Hepatocyte (in vitro differentiated cells): ENCODE data around the gene CCL24. TPM values are rescaled to one million over a fixed set of nuclear protein-coding genes. Genes with fewer than 3 reads are reported as not detected.

Source experiments
- DNase-seq: peaks from one replicate; pipeline ENCODE4 v3.0.0-alpha.2; 2016; ENCODE audit warnings: low spot score
- H2AFZ ChIP-seq: fragments of 200-600 bp; sonication (generic); 2 replicates; pipeline ENCODE4 v1.6.0; 2016; ENCODE audit warnings: antibody characterized with exemption, mild to moderate bottlenecking
- H3K27ac ChIP-seq: fragments of 200-600 bp; sonication (generic); 2 replicates; pipeline ENCODE4 v1.5.1; 2016; ENCODE audit warnings: mild to moderate bottlenecking
- H3K27me3 ChIP-seq: fragments of 200-600 bp; sonication (generic); 2 replicates; pipeline ENCODE4 v1.6.1; 2016
- H3K36me3 ChIP-seq: fragments of 200-600 bp; sonication (generic); replicated peaks from 2 replicates; pipeline ENCODE4 v1.5.1; 2016; ENCODE audit warnings: low read depth; ENCODE audit not compliant: insufficient read depth
- H3K4me1 ChIP-seq: fragments of 200-600 bp; sonication (generic); 2 replicates; pipeline ENCODE4 v1.5.1; 2016; ENCODE audit warnings: mild to moderate bottlenecking, moderate library complexity; ENCODE audit not compliant: insufficient read depth
- H3K4me2 ChIP-seq: fragments of 200-600 bp; sonication (generic); 2 replicates; pipeline ENCODE4 v1.6.0; 2016
- H3K4me3 ChIP-seq: fragments of 200-600 bp; sonication (generic); 2 replicates; pipeline ENCODE4 v1.5.1; 2016; ENCODE audit warnings: mild to moderate bottlenecking
- H3K79me2 ChIP-seq: fragments of 200-600 bp; sonication (generic); 2 replicates; pipeline ENCODE4 v1.6.0; 2017; ENCODE audit warnings: mild to moderate bottlenecking
- H3K9me2 ChIP-seq: fragments of 200-600 bp; sonication (generic); replicated peaks from 2 replicates; pipeline ENCODE4 v1.6.0; 2017; ENCODE audit warnings: mild to moderate bottlenecking; ENCODE audit not compliant: insufficient read depth
- H3K9me3 ChIP-seq: fragments of 200-600 bp; sonication (generic); 2 replicates; pipeline ENCODE4 v1.5.1; 2016; ENCODE audit warnings: low read depth, mild to moderate bottlenecking
- H4K20me1 ChIP-seq: fragments of 200-600 bp; sonication (generic); 2 replicates; pipeline ENCODE4 v1.6.0; 2016; ENCODE audit warnings: mild to moderate bottlenecking; ENCODE audit not compliant: insufficient read depth, poor library complexity, severe bottlenecking
- EZH2 ChIP-seq: fragments of 200-600 bp; sonication (generic); IDR thresholded peaks from 2 replicates; pipeline ENCODE4 v1.6.1; 2016; ENCODE audit warnings: antibody characterized with exemption, mild to moderate bottlenecking, borderline replicate concordance
- EZH2phosphoT487 ChIP-seq: fragments of 200-600 bp; sonication (generic); IDR thresholded peaks from one replicate; pipeline ENCODE4 v1.6.1; 2018; ENCODE audit warnings: antibody characterized with exemption, mild to moderate bottlenecking, low read depth, moderate library complexity; ENCODE audit not compliant: unreplicated experiment, severe bottlenecking
- WGBS: methylation state at CpG from one replicate; pipeline ENCODE4 v1.1.6; 2016; ENCODE audit warnings: low lambda C conversion rate; ENCODE audit errors: missing lambda C conversion rate; 5-methylcytosine and 5-hydroxymethylcytosine counted together
- polyA plus RNA-seq: library from polyadenylated mRNA; unstranded; fragments of >200 nt; fragmentation: Nextera tagmentation; extraction: Ambion mirVana; gene quantifications from 2 replicates; pipeline ENCODE4 v1.2.1, GENCODE V29; 2016
- total RNA-seq: library from RNA; depleted of rRNA; stranded (reverse); fragments of >200 nt; gene quantifications from 2 replicates; pipeline ENCODE4 v1.2.3, GENCODE V29; 2014
- TF ChIP-seq, protein P1 (sequence below): fragments of 200-600 bp; sonication (generic); IDR thresholded peaks from 2 replicates; pipeline ENCODE4 v1.5.1; 2016; ENCODE audit warnings: antibody characterized with exemption, mild to moderate bottlenecking; ENCODE audit not compliant: poor library complexity

CCL24 gene
- total and polyA plus RNA-seq, 2 experiments from 2014 or later, result not detected

GRCh38 chr7:75807452-75807851 is 6.2 kb downstream of the CCL24 start:
- Histone ChIP-seq H3K36me3 (no peaks in the 10 kb centered on the region), H3K4me1 (no peaks in the 10 kb centered on the region), H3K9me2 (no peaks in the 10 kb centered on the region), H4K20me1 (no peaks in the 10 kb centered on the region), H3K4me2 (no peak overlapping the region), H3K27me3 (no peaks in the 10 kb centered on the region), H3K9me3 (no peaks in the 10 kb centered on the region), H3K4me3 (no peak overlapping the region), H2AFZ (no peak overlapping the region), H3K27ac (no peak overlapping the region), H3K79me2 (no peaks in the 10 kb centered on the region)
- 92% methylated on average over 9 of the region's 9 CpGs for WGBS
- DNase-seq, result no peak
- TF ChIP-seq EZH2 (no peak), EZH2phosphoT487 (no peak)
- TF ChIP-seq, protein P1, sequence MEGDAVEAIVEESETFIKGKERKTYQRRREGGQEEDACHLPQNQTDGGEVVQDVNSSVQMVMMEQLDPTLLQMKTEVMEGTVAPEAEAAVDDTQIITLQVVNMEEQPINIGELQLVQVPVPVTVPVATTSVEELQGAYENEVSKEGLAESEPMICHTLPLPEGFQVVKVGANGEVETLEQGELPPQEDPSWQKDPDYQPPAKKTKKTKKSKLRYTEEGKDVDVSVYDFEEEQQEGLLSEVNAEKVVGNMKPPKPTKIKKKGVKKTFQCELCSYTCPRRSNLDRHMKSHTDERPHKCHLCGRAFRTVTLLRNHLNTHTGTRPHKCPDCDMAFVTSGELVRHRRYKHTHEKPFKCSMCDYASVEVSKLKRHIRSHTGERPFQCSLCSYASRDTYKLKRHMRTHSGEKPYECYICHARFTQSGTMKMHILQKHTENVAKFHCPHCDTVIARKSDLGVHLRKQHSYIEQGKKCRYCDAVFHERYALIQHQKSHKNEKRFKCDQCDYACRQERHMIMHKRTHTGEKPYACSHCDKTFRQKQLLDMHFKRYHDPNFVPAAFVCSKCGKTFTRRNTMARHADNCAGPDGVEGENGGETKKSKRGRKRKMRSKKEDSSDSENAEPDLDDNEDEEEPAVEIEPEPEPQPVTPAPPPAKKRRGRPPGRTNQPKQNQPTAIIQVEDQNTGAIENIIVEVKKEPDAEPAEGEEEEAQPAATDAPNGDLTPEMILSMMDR, result no peak

DNA sequence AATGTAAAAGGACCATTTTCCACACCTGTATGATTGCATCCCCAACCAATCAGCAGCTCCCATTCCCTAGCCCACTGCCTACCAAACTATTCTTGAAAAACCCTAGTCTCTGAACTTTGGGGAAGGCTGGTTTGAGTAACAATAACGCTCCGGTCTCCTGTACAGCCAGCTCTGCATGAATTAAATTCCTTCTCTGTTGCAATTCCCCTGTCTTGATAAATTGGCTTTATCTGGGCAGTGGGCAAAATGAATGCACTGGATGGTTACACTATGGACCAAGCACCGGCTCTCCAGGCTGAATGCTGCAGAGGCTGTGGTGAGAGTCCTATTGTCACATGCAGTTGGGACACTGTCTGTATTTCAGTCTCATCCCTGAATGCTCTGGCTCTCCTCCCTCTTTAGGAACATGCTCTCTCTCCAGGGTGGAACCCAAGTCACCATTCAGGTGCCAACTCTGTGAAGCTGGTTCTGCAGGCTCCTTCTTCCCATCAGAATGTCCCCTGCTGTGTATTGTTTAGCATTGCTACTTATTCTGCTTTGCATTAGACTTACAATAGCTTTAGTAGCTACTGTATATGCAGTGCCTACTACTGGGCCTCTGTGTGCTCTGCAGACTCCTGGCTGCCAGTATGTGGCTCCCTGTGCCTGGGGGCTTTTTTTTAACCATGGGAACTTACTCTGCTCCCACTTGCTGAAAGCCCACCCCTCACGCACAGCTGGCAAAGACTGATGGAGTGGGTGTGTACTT is 6.9 kb downstream of the CCL24 start:
- no peaks in the 10 kb centered on the region for H3K36me3 ChIP-seq
- no peaks in the 10 kb centered on the region for H3K27me3 ChIP-seq
- no peak overlapping the region for H2AFZ ChIP-seq
- no peak overlapping the region for H3K4me2 ChIP-seq
- no peaks in the 10 kb centered on the region for H3K4me1 ChIP-seq
- DNase-seq, result no peak
- 96% methylated on average over 4 of the region's 4 CpGs for WGBS
- no peaks in the 10 kb centered on the region for H3K9me3 ChIP-seq
- no peaks in the 10 kb centered on the region for H3K79me2 ChIP-seq
- H3K27ac ChIP-seq, result no peak overlapping the region
- H3K4me3 ChIP-seq, result no peak overlapping the region
- TF ChIP-seq EZH2phosphoT487, result no peak
- TF ChIP-seq, protein P1, result no peak
- no peak for TF ChIP-seq EZH2
- no peaks in the 10 kb centered on the region for H3K9me2 ChIP-seq
- no peaks in the 10 kb centered on the region for H4K20me1 ChIP-seq

DNA sequence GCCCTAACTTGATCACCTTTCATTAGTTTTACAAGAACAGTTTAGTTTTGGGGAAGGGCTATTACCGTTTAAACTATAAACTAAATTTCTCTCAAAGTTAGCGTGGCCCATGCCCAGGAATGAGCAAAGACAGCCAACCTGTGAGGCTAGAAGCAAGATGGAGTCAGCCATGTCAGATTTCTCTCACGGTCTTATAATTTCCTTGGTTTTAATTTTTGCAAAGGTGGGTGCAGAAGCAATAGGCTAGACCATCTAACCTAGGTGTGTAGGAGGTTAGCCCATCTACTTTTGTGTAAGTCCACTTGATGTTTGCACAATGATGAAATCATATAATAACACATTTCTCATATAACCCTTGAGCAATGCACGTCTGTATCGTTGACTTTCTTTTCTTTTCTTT is 8.9 kb downstream of the CCL24 start:
- H3K27me3 ChIP-seq, result no peaks in the 10 kb centered on the region
- no peak overlapping the region for H2AFZ ChIP-seq
- no peaks in the 10 kb centered on the region for H3K4me1 ChIP-seq
- DNase-seq, result no peak
- WGBS, result 76% methylated on average over 5 of the region's 5 CpGs
- no peaks in the 10 kb centered on the region for H3K36me3 ChIP-seq
- H3K79me2 ChIP-seq, result no peaks in the 10 kb centered on the region
- TF ChIP-seq, protein P1, result no peak
- TF ChIP-seq EZH2 (no peak), EZH2phosphoT487 (no peak)
- no peak overlapping the region for H3K27ac ChIP-seq
- H4K20me1 ChIP-seq, result no peaks in the 10 kb centered on the region
- H3K9me3 ChIP-seq, result no peaks in the 10 kb centered on the region
- H3K4me2 ChIP-seq, result no peak overlapping the region
- H3K4me3 ChIP-seq, result no peak overlapping the region
- H3K9me2 ChIP-seq, result no peaks in the 10 kb centered on the region
